GM12878 (cell line): ENCODE measurements around the gene FERMT1. TPM values are rescaled to one million over a fixed set of nuclear protein-coding genes. Genes with fewer than 3 reads are reported as not detected.

Source experiments
- ATAC-seq: fragments of 200-7000 bp; cut with Tn5 transposase; 3 replicates; pipeline ENCODE4 v1.9.1; 2020; ENCODE audit warnings: mild to moderate bottlenecking, moderate library complexity
- BruUV-seq: library from RNA; stranded (reverse); fragments of 400-500 nt; replicated peaks from 2 replicates; lab custom pipeline; 2021; lab: Mats Ljungman, UMichigan
- CTCF ChIA-PET: fragments of 300-600 bp; sonication (Branson Sonifier 250); formaldehyde crosslinking; extraction: SDS; loops from one replicate; lab custom pipeline; 2021; ENCODE audit warnings: inconsistent platforms; lab: Yijun Ruan, JAX
- POLR2A ChIA-PET: fragments of 350-600 bp; formaldehyde crosslinking; extraction: SDS; loops from one replicate; lab custom pipeline; 2021; ENCODE audit warnings: inconsistent platforms; lab: Charles Lee
- RAD21 ChIA-PET: fragments of 300-600 bp; sonication (Branson Sonifier 250); formaldehyde crosslinking; loops from one replicate; lab custom pipeline; 2023; ENCODE audit warnings: antibody characterized with exemption; ENCODE audit not compliant: unreplicated experiment; lab: Charles Lee
- SMC1A ChIA-PET: fragments of 300-600 bp; sonication (Branson Sonifier 250); formaldehyde crosslinking; loops from one replicate; lab custom pipeline; 2023; ENCODE audit not compliant: unreplicated experiment, uncharacterized antibody; lab: Charles Lee
- DNase-seq: peaks from one replicate; pipeline ENCODE4 v3.0.0-alpha.2; 2011; ENCODE audit warnings: low read depth, low spot score
- FAIRE-seq: peaks from 3 replicates; lab custom pipeline; 2011; peaks lifted over from hg19 to GRCh38; lab: Jason Lieb, UNC
- H2AFZ ChIP-seq: 2 replicates; pipeline ENCODE4 v1.6.0; 2011; ENCODE audit warnings: low read depth, low read length, control low read depth; ENCODE audit not compliant: control insufficient read depth
- H3K27ac ChIP-seq: 2 replicates; pipeline ENCODE4 v1.5.1; 2011; ENCODE audit warnings: control low read depth; ENCODE audit not compliant: control insufficient read depth, insufficient read depth
- H3K27me3 ChIP-seq, 2 experiments: replicated peaks in 1 of 2; 2 replicates each; pipeline versions ENCODE4 v1.6.0 to v1.6.1; 2011; ENCODE audit warnings: low read length in 1 of 2; ENCODE audit not compliant: control insufficient read depth in 2 of 2, insufficient read depth in 2 of 2
- H3K36me3 ChIP-seq, 2 experiments: 2 replicates each; pipeline ENCODE4 v1.5.1; 2011; ENCODE audit warnings: low read length in 1 of 2; ENCODE audit not compliant: control insufficient read depth in 2 of 2, insufficient read depth in 2 of 2
- H3K4me1 ChIP-seq: 2 replicates; pipeline ENCODE4 v1.6.1; 2011; ENCODE audit warnings: mild to moderate bottlenecking, low read length, moderate library complexity, mixed read lengths; ENCODE audit not compliant: control insufficient read depth, insufficient read depth
- H3K4me2 ChIP-seq: 2 replicates; pipeline ENCODE4 v1.6.0; 2011; ENCODE audit warnings: control low read depth; ENCODE audit not compliant: control insufficient read depth, insufficient read depth
- H3K4me3 ChIP-seq: fragments of 200-600 bp; sonication (generic); 2 replicates; pipeline ENCODE4 v1.5.1; 2016
- H3K79me2 ChIP-seq: 2 replicates; pipeline ENCODE4 v1.6.0; 2011; ENCODE audit warnings: low read length; ENCODE audit not compliant: control insufficient read depth, insufficient read depth
- H3K9ac ChIP-seq: 2 replicates; pipeline ENCODE4 v1.8.0; 2011; ENCODE audit warnings: low read length, control low read depth, mixed read lengths; ENCODE audit not compliant: control insufficient read depth, insufficient read depth
- H3K9me3 ChIP-seq: replicated peaks from 3 replicates; pipeline ENCODE4 v1.5.1; 2011; ENCODE audit warnings: mild to moderate bottlenecking, low read length; ENCODE audit not compliant: control insufficient read depth, insufficient read depth
- H4K20me1 ChIP-seq: 2 replicates; pipeline ENCODE4 v1.6.0; 2011; ENCODE audit not compliant: control insufficient read depth, insufficient read depth
- DPF2 ChIP-seq: fragments of 450-650 bp; IDR thresholded peaks from 2 replicates; pipeline ENCODE4 v1.6.1; 2017; ENCODE audit warnings: mild to moderate bottlenecking
- EGR1 ChIP-seq, 2 experiments: IDR thresholded peaks; 1 replicate in 1 of 2; 2 replicates in 1 of 2; pipeline ENCODE4 v1.6.1; 2011 to 2012; ENCODE audit warnings: low read depth in 2 of 2, low read length in 2 of 2, borderline replicate concordance in 1 of 2, mild to moderate bottlenecking in 1 of 2, moderate library complexity in 1 of 2
- ESRRA ChIP-seq: IDR thresholded peaks from 2 replicates; pipeline ENCODE4 v1.6.1; 2012; ENCODE audit warnings: mild to moderate bottlenecking, low read length, improper control_type of control experiment
- HDAC2 ChIP-seq: fragments of 200-600 bp; sonication (generic); IDR thresholded peaks from 2 replicates; pipeline ENCODE4 v1.6.1; 2017
- HDGF ChIP-seq: fragments of 450-650 bp; IDR thresholded peaks from 2 replicates; pipeline ENCODE4 v1.6.1; 2016; ENCODE audit warnings: antibody characterized with exemption
- IKZF1 ChIP-seq: fragments of 450-650 bp; conservative IDR thresholded peaks from 2 replicates; pipeline ENCODE4 v1.6.1; 2017; ENCODE audit warnings: antibody characterized with exemption, mild to moderate bottlenecking
- PML ChIP-seq: IDR thresholded peaks from 2 replicates; pipeline ENCODE4 v1.6.1; 2012; ENCODE audit warnings: low read length, inconsistent platforms
- RAD21 ChIP-seq: IDR thresholded peaks from 2 replicates; pipeline ENCODE4 v1.6.1; 2011; ENCODE audit warnings: mild to moderate bottlenecking, low read depth, low read length, moderate library complexity; ENCODE audit not compliant: insufficient read depth
- ZNF622 ChIP-seq: fragments of 450-650 bp; IDR thresholded peaks from 2 replicates; pipeline ENCODE4 v1.6.1; 2017; ENCODE audit warnings: mild to moderate bottlenecking, inconsistent platforms
- in situ Hi-C: fragments of 300-500 bp; cut with MboI; formaldehyde crosslinking; loops from 9 replicates; pipeline ENCODE4 v1.14.3; 2018; ENCODE audit warnings: mixed read lengths
- intact Hi-C: fragments of 100-400 bp; cut with micrococcal nuclease; formaldehyde crosslinking; loops from one replicate; pipeline ENCODE4 v1.14.2; 2022; ENCODE audit not compliant: unreplicated experiment
- polyA plus RNA-seq, 11 experiments: library from polyadenylated mRNA; depleted of rRNA in 4 of 11; unstranded in 6 of 11; stranded (reverse) in 5 of 11; fragments of >200 nt; fragmentation: Nextera tagmentation in 4 of 11; fragmentation: Illumina TruSeq in 1 of 11; extraction: Ambion mirVana in 4 of 11; extraction: Trizol in 1 of 11; gene quantifications; 1 replicate in 1 of 11; 2 replicates in 10 of 11; pipeline versions ENCODE4 v1.2.1 to v1.2.3, GENCODE V29; 2011 to 2016; ENCODE audit warnings: inconsistent platforms in 2 of 11, missing spikeins in 2 of 11, low read depth in 1 of 11
- total RNA-seq, 4 experiments: library from RNA; depleted of rRNA in 3 of 4; stranded (reverse); fragments of >200 nt in 3 of 4; fragmentation: Illumina TruSeq in 1 of 4; extraction: Trizol in 1 of 4; gene quantifications; 2 replicates each; pipeline versions ENCODE4 v1.2.1 to v1.2.3, GENCODE V29; 2013 to 2021
- TF ChIP-seq, protein P1 (sequence below): IDR thresholded peaks from 2 replicates; pipeline ENCODE4 v1.6.1; 2011; ENCODE audit warnings: low read depth, mild to moderate bottlenecking, low read length, moderate library complexity, borderline replicate concordance; ENCODE audit errors: extremely low read depth
- TF ChIP-seq, protein P2 (sequence below): IDR thresholded peaks from 2 replicates; pipeline ENCODE4 v1.6.1; 2011; ENCODE audit warnings: low read depth, low read length, improper control_type of control experiment, borderline replicate concordance
- TF ChIP-seq, protein P3 (sequence below): IDR thresholded peaks from 2 replicates; pipeline ENCODE4 v1.6.1; 2012; ENCODE audit warnings: low read length, inconsistent platforms
- TF ChIP-seq, protein P4 (sequence below), 3 experiments: IDR thresholded peaks in 2 of 3; conservative IDR thresholded peaks in 1 of 3; 2 replicates each; pipeline ENCODE4 v1.5.1; 2011; ENCODE audit warnings: low read depth in 3 of 3, low read length in 3 of 3, mild to moderate bottlenecking in 3 of 3, control low read depth in 2 of 3, moderate library complexity in 2 of 3, inconsistent platforms in 1 of 3, mixed read lengths in 1 of 3; ENCODE audit not compliant: control insufficient read depth in 2 of 3, insufficient read depth in 1 of 3; ENCODE audit errors: extremely low read depth in 1 of 3
- TF ChIP-seq, protein P5 (sequence below): IDR thresholded peaks from 2 replicates; pipeline ENCODE4 v1.6.1; 2011; ENCODE audit warnings: mild to moderate bottlenecking, low read depth, low read length, moderate library complexity; ENCODE audit not compliant: insufficient replicate concordance
- TF ChIP-seq, protein P6 (sequence below): IDR thresholded peaks from 2 replicates; pipeline ENCODE4 v1.6.1; 2012; ENCODE audit warnings: low read depth, low read length, improper control_type of control experiment

FERMT1 gene
- total and polyA plus RNA-seq, 10 of the 15 experiments (the other 5 are each of a cell fraction or from before 2014, with no cell fraction given): 0.04 to 3.1 (median 0.45) TPM

DNA sequence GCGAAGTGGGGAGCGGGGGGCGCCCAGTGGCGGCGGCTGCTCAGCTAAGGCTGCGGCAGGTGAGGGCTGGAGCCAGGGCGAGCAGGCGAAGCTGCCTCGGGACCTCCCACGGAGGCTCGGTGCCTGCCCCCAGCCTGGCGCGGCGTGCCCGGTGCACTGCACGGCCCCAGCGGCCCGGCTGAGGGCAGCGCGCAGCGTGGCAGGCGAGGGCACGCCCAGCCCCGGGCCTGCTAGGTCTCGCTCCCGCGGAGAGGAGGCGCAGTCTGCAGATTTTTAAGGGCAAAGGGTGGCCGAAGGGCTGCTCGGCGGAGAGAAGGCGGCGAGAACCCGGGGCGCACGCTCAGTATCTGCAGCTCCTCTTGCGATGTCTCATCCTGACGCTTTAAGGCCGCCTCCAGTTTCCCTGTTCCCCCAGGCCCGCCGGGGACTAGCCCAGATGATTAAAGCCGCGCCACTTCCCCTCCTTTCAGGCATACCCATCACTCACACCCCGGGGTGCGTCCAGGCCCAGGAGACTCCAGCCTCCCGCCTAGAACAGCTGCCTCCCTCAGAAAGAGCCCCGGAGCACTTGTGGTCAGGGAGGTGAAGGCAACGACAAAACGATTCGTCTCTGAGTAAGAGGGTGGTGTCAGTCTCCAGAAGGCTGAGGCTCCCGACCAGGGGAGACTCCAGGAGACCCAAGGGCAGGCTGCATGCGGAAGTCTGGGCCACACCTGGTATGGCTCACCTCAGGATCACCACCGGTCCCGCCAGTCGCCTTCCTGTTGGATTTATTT, at the start of gene FERMT1 (continued):
- TF ChIP-seq HDAC2 (no peak), ESRRA (no peak), ZNF622 (no peak), RAD21 (no peak), IKZF1 (peak; percentile 45), DPF2 (0 out of 2 replicates have a peak, but pooled peaks have one; percentile 30)
- TF ChIP-seq, protein P1, sequence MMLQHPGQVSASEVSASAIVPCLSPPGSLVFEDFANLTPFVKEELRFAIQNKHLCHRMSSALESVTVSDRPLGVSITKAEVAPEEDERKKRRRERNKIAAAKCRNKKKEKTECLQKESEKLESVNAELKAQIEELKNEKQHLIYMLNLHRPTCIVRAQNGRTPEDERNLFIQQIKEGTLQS: no peak
- TF ChIP-seq, protein P2, sequence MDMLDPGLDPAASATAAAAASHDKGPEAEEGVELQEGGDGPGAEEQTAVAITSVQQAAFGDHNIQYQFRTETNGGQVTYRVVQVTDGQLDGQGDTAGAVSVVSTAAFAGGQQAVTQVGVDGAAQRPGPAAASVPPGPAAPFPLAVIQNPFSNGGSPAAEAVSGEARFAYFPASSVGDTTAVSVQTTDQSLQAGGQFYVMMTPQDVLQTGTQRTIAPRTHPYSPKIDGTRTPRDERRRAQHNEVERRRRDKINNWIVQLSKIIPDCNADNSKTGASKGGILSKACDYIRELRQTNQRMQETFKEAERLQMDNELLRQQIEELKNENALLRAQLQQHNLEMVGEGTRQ: no peak
- TF ChIP-seq, protein P3, sequence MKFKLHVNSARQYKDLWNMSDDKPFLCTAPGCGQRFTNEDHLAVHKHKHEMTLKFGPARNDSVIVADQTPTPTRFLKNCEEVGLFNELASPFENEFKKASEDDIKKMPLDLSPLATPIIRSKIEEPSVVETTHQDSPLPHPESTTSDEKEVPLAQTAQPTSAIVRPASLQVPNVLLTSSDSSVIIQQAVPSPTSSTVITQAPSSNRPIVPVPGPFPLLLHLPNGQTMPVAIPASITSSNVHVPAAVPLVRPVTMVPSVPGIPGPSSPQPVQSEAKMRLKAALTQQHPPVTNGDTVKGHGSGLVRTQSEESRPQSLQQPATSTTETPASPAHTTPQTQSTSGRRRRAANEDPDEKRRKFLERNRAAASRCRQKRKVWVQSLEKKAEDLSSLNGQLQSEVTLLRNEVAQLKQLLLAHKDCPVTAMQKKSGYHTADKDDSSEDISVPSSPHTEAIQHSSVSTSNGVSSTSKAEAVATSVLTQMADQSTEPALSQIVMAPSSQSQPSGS: no peak

DNA sequence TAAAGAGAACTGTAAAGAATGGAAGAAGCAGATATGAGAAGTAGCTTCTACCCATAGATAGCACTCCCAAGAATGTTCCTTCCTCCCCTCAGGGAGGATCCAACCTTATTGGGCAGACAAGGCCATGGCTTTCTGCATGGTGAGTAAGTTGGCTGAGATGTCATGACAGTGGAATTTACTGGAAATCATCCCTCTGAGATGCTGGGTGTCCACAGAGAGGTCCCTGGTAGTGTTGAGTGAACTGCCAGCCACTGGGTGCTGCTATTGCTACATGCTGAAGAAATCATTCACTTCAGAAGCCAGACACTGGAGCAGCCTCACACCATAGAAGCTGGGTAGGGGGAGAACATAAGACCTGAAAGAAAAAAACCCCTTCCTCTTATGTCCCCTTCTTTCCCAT, 46.4 kb upstream of the FERMT1 start:
- RAD21 ChIA-PET: interaction anchor here (0.7 to 0.9 kb wide), 2 partner anchors 414 to 1117 kb away, joined by 3 to 4 read pairs; no protein-coding TSS in a partner anchor
- no peaks in the 10 kb centered on the region for H3K36me3 ChIP-seq
- H3K27ac ChIP-seq: no peak overlapping the region
- no TSS peak for BruUV-seq
- no peaks in the 10 kb centered on the region for H3K79me2 ChIP-seq
- intact Hi-C loops: no loop called here
- no peaks in the 10 kb centered on the region for H3K27me3 ChIP-seq
- H3K4me1 ChIP-seq: no peaks in the 10 kb centered on the region
- peak; percentile 56; the same call in 2 of the 3 replicates for ATAC-seq
- FAIRE-seq: no peak
- H3K4me3 ChIP-seq: no peak overlapping the region
- CTCF ChIA-PET: interaction anchor here (1.0 kb wide), 2 partner anchors 55 to 597 kb away, joined by 3 to 4 read pairs; no protein-coding TSS in a partner anchor
- H4K20me1 ChIP-seq: no peaks in the 10 kb centered on the region
- TF ChIP-seq, protein P4, sequence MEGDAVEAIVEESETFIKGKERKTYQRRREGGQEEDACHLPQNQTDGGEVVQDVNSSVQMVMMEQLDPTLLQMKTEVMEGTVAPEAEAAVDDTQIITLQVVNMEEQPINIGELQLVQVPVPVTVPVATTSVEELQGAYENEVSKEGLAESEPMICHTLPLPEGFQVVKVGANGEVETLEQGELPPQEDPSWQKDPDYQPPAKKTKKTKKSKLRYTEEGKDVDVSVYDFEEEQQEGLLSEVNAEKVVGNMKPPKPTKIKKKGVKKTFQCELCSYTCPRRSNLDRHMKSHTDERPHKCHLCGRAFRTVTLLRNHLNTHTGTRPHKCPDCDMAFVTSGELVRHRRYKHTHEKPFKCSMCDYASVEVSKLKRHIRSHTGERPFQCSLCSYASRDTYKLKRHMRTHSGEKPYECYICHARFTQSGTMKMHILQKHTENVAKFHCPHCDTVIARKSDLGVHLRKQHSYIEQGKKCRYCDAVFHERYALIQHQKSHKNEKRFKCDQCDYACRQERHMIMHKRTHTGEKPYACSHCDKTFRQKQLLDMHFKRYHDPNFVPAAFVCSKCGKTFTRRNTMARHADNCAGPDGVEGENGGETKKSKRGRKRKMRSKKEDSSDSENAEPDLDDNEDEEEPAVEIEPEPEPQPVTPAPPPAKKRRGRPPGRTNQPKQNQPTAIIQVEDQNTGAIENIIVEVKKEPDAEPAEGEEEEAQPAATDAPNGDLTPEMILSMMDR (IDR thresholded peaks at IDR 0.05 in 2 of 3, conservative IDR thresholded peaks at IDR 0.05 in 1 of 3; ENCODE audit: control insufficient read depth in 2 of 3, extremely low read depth in 1 of 3, insufficient read depth in 1 of 3, low read depth in 3 of 3, low read length in 3 of 3): peak in 1 of 3 experiments; percentile 11; a peak in 2 of 6 replicates
- TF ChIP-seq EGR1 (IDR thresholded peaks at IDR 0.05; ENCODE audit: borderline replicate concordance in 1 of 2, low read depth in 2 of 2, low read length in 2 of 2): no peak
- TF ChIP-seq HDGF: no peak
- TF ChIP-seq PML: no peak
- TF ChIP-seq, protein P5, sequence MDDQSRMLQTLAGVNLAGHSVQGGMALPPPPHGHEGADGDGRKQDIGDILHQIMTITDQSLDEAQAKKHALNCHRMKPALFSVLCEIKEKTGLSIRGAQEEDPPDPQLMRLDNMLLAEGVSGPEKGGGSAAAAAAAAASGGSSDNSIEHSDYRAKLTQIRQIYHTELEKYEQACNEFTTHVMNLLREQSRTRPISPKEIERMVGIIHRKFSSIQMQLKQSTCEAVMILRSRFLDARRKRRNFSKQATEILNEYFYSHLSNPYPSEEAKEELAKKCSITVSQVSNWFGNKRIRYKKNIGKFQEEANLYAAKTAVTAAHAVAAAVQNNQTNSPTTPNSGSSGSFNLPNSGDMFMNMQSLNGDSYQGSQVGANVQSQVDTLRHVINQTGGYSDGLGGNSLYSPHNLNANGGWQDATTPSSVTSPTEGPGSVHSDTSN: no peak
- TF ChIP-seq, protein P6, sequence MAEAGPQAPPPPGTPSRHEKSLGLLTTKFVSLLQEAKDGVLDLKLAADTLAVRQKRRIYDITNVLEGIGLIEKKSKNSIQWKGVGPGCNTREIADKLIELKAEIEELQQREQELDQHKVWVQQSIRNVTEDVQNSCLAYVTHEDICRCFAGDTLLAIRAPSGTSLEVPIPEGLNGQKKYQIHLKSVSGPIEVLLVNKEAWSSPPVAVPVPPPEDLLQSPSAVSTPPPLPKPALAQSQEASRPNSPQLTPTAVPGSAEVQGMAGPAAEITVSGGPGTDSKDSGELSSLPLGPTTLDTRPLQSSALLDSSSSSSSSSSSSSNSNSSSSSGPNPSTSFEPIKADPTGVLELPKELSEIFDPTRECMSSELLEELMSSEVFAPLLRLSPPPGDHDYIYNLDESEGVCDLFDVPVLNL: no peak
- TF ChIP-seq, all 136 proteins: peak for 1
- Histone ChIP-seq H3K9me3 (no peaks in the 10 kb centered on the region), H3K4me2 (no peak overlapping the region), H3K9ac (no peak overlapping the region), H2AFZ (no peak overlapping the region)
- in situ Hi-C loops: no loop called here
- ChIA-PET SMC1A (interaction anchor here (0.6 to 1.1 kb wide), 3 partner anchors 28 to 468 kb away, joined by 3 to 4 read pairs (median 3); no protein-coding TSS in a partner anchor), POLR2A (interaction anchor here (0.6 kb wide), 1 partner anchor 1218 kb away, joined by 3 read pairs; no protein-coding TSS in a partner anchor)
- DNase-seq: no peak
